ENCODE results near the gene FBXL14. TPM values are rescaled to one million over a fixed set of nuclear protein-coding genes. Genes with fewer than 3 reads are reported as not detected.

The FBXL14 gene
- total RNA-seq, 1 experiment from 2014 or later = 19.3 TPM

DNA sequence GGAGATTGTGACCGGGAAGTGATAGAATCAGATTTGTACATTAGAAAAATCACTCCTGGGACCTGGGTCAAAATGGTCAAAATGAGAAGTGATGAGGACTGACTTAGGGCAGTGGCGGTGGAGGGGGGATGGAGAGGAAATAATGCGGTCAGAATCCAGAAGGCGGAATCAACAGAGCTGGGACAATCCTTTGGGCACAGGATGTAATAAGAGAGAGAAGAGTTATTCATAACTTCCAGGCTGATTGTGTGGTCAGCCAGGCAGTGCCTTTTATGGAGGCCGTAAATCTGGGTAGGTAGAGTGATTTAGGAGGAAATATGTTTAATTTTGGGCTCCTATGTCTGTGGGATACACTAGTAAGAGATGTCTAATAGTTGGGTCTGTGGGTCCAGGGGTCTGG is 21.6 kb downstream of the FBXL14 start:
- Histone ChIP-seq H3K4me1 (ENCODE audit: insufficient read depth, low read length, poor library complexity, severe bottlenecking) (peaks cover 30% of the 10 kb centered on the region), H3K9me3 (ENCODE audit: low read depth, low read length, poor library complexity, severe bottlenecking) (no peaks in the 10 kb centered on the region), H3K27ac (ENCODE audit: low read depth, low read length, poor library complexity, severe bottlenecking) (no peak overlapping the region), H3K36me3 (ENCODE audit: insufficient read depth, low read length, poor library complexity, severe bottlenecking) (no peaks in the 10 kb centered on the region), H3K4me3 (ENCODE audit: low read depth, low read length, poor library complexity, severe bottlenecking) (no peak overlapping the region), H3K27me3 (replicated peaks; ENCODE audit: insufficient read depth, low read depth, low read length, poor library complexity) (no peaks in the 10 kb centered on the region)
- intact Hi-C loops (cut with micrococcal nuclease; ENCODE audit: unreplicated experiment) = no loop called here
- DNase-seq (ENCODE audit: low spot score) = no peak
- BruUV-seq (replicated peaks) = no TSS peak
- ChIA-PET POLR2A (ENCODE audit: low non-redundant PET) (no interaction called here), CTCF (no interaction called here)
- TF ChIP-seq EZH2 (IDR thresholded peaks at IDR 0.05; ENCODE audit: borderline replicate concordance, low read depth, low read length, poor library complexity, severe bottlenecking) = no peak
- TF ChIP-seq, protein P1, sequence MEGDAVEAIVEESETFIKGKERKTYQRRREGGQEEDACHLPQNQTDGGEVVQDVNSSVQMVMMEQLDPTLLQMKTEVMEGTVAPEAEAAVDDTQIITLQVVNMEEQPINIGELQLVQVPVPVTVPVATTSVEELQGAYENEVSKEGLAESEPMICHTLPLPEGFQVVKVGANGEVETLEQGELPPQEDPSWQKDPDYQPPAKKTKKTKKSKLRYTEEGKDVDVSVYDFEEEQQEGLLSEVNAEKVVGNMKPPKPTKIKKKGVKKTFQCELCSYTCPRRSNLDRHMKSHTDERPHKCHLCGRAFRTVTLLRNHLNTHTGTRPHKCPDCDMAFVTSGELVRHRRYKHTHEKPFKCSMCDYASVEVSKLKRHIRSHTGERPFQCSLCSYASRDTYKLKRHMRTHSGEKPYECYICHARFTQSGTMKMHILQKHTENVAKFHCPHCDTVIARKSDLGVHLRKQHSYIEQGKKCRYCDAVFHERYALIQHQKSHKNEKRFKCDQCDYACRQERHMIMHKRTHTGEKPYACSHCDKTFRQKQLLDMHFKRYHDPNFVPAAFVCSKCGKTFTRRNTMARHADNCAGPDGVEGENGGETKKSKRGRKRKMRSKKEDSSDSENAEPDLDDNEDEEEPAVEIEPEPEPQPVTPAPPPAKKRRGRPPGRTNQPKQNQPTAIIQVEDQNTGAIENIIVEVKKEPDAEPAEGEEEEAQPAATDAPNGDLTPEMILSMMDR (conservative IDR thresholded peaks at IDR 0.05; ENCODE audit: low read depth, low read length) = no peak

DNA sequence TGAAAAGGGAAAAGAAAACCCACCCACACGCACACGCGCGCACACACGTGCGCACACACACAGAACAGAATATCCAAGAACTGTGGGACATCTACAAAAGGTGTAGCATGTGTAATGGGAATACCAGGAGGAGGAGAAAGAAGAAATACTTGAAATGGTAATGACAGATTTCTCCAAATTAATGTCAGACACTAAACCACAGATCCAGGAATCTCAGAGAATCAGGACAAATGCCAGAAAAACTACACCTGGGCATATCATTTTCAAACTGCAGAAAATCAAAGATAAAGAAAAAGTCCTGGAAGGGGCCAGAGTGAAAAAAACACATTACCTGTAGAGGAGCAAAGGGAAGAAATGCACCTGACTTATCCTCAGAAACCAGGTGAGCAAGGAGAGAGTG is 26.5 kb downstream of the FBXL14 start:
- H3K27ac ChIP-seq (ENCODE audit: low read depth, low read length, poor library complexity, severe bottlenecking) = no peak overlapping the region
- POLR2A ChIA-PET (ENCODE audit: low non-redundant PET) = no interaction called here
- BruUV-seq (replicated peaks) = no TSS peak
- intact Hi-C loops (cut with micrococcal nuclease; ENCODE audit: unreplicated experiment) = no loop called here
- CTCF ChIA-PET = no interaction called here
- H3K4me3 ChIP-seq (ENCODE audit: low read depth, low read length, poor library complexity, severe bottlenecking) = no peak overlapping the region
- no peaks in the 10 kb centered on the region for H3K36me3 ChIP-seq (ENCODE audit: insufficient read depth, low read length, poor library complexity, severe bottlenecking)
- no peak for DNase-seq (ENCODE audit: low spot score)
- no peaks in the 10 kb centered on the region for H3K9me3 ChIP-seq (ENCODE audit: low read depth, low read length, poor library complexity, severe bottlenecking)
- no peaks in the 10 kb centered on the region for H3K4me1 ChIP-seq (ENCODE audit: insufficient read depth, low read length, poor library complexity, severe bottlenecking)
- no peaks in the 10 kb centered on the region for H3K27me3 ChIP-seq (replicated peaks; ENCODE audit: insufficient read depth, low read depth, low read length, poor library complexity)
- no peak for TF ChIP-seq EZH2 (IDR thresholded peaks at IDR 0.05; ENCODE audit: borderline replicate concordance, low read depth, low read length, poor library complexity, severe bottlenecking)
- TF ChIP-seq, protein P1 (conservative IDR thresholded peaks at IDR 0.05; ENCODE audit: low read depth, low read length) = no peak

DNA sequence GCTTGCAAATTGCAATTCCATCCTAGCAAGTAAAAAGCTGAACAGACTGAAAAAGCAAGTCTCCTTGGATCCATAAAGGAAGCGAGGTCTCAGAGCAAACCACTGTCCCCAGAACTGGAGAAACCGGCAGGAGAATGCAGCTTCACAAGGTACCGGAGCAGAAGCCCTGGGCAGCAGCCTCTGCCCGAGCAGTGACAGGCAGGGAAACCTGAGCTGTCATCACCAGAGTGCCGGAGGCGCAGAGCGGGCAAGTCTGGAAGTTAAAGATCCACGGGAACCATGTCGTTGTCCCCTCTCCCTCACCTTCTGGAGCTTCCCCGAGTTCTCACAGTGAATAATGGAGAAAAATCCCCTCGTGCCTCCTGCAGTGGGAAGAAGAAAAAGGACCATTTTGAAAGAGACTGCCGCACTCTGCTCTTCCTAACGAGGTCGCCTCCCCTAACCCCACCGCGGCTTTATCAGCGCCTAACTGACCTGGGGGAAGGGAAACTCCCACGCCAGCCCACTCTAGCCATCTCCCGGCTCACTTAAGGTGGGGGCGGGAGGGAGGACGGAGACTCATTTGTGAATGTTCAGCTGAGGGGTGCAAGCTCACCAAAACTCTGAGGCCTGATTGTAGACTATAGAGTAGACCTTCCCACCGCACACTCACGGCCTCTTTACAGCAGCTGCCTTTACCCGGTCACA is 27.8 kb downstream of the FBXL14 start:
- no peak for TF ChIP-seq EZH2 (IDR thresholded peaks at IDR 0.05; ENCODE audit: borderline replicate concordance, low read depth, low read length, poor library complexity, severe bottlenecking)
- TF ChIP-seq, protein P1 (conservative IDR thresholded peaks at IDR 0.05; ENCODE audit: low read depth, low read length) = no peak
- Histone ChIP-seq H3K4me1 (ENCODE audit: insufficient read depth, low read length, poor library complexity, severe bottlenecking) (no peaks in the 10 kb centered on the region), H3K4me3 (ENCODE audit: low read depth, low read length, poor library complexity, severe bottlenecking) (no peak overlapping the region), H3K9me3 (ENCODE audit: low read depth, low read length, poor library complexity, severe bottlenecking) (no peaks in the 10 kb centered on the region), H3K36me3 (ENCODE audit: insufficient read depth, low read length, poor library complexity, severe bottlenecking) (no peaks in the 10 kb centered on the region), H3K27ac (ENCODE audit: low read depth, low read length, poor library complexity, severe bottlenecking) (no peak overlapping the region), H3K27me3 (replicated peaks; ENCODE audit: insufficient read depth, low read depth, low read length, poor library complexity) (no peaks in the 10 kb centered on the region)
- DNase-seq (ENCODE audit: low spot score) = no peak
- ChIA-PET POLR2A (ENCODE audit: low non-redundant PET) (no interaction called here), CTCF (no interaction called here)
- intact Hi-C loops (cut with micrococcal nuclease; ENCODE audit: unreplicated experiment) = no loop called here
- BruUV-seq (replicated peaks) = no TSS peak
